Hepatocyte (in vitro differentiated cells): ENCODE data around the gene ZC3HAV1. TPM values are rescaled to one million over a fixed set of nuclear protein-coding genes. Genes with fewer than 3 reads are reported as not detected.
"Not testable (repeated sequence)": the region's sequence is repeated elsewhere in the genome, so short reads cannot be mapped to it uniquely, and the experiment has no call there.

ENCODE experiments used
- DNase-seq: peaks from one replicate; pipeline ENCODE4 v3.0.0-alpha.2; 2016; ENCODE audit warnings: low spot score
- H2AFZ ChIP-seq: fragments of 200-600 bp; sonication (generic); 2 replicates; pipeline ENCODE4 v1.6.0; 2016; ENCODE audit warnings: antibody characterized with exemption, mild to moderate bottlenecking
- H3K27ac ChIP-seq: fragments of 200-600 bp; sonication (generic); 2 replicates; pipeline ENCODE4 v1.5.1; 2016; ENCODE audit warnings: mild to moderate bottlenecking
- H3K27me3 ChIP-seq: fragments of 200-600 bp; sonication (generic); 2 replicates; pipeline ENCODE4 v1.6.1; 2016
- H3K36me3 ChIP-seq: fragments of 200-600 bp; sonication (generic); replicated peaks from 2 replicates; pipeline ENCODE4 v1.5.1; 2016; ENCODE audit warnings: low read depth; ENCODE audit not compliant: insufficient read depth
- H3K4me1 ChIP-seq: fragments of 200-600 bp; sonication (generic); 2 replicates; pipeline ENCODE4 v1.5.1; 2016; ENCODE audit warnings: mild to moderate bottlenecking, moderate library complexity; ENCODE audit not compliant: insufficient read depth
- H3K4me2 ChIP-seq: fragments of 200-600 bp; sonication (generic); 2 replicates; pipeline ENCODE4 v1.6.0; 2016
- H3K4me3 ChIP-seq: fragments of 200-600 bp; sonication (generic); 2 replicates; pipeline ENCODE4 v1.5.1; 2016; ENCODE audit warnings: mild to moderate bottlenecking
- H3K79me2 ChIP-seq: fragments of 200-600 bp; sonication (generic); 2 replicates; pipeline ENCODE4 v1.6.0; 2017; ENCODE audit warnings: mild to moderate bottlenecking
- H3K9me2 ChIP-seq: fragments of 200-600 bp; sonication (generic); replicated peaks from 2 replicates; pipeline ENCODE4 v1.6.0; 2017; ENCODE audit warnings: mild to moderate bottlenecking; ENCODE audit not compliant: insufficient read depth
- H3K9me3 ChIP-seq: fragments of 200-600 bp; sonication (generic); 2 replicates; pipeline ENCODE4 v1.5.1; 2016; ENCODE audit warnings: low read depth, mild to moderate bottlenecking
- H4K20me1 ChIP-seq: fragments of 200-600 bp; sonication (generic); 2 replicates; pipeline ENCODE4 v1.6.0; 2016; ENCODE audit warnings: mild to moderate bottlenecking; ENCODE audit not compliant: insufficient read depth, poor library complexity, severe bottlenecking
- EZH2 ChIP-seq: fragments of 200-600 bp; sonication (generic); IDR thresholded peaks from 2 replicates; pipeline ENCODE4 v1.6.1; 2016; ENCODE audit warnings: antibody characterized with exemption, mild to moderate bottlenecking, borderline replicate concordance
- EZH2phosphoT487 ChIP-seq: fragments of 200-600 bp; sonication (generic); IDR thresholded peaks from one replicate; pipeline ENCODE4 v1.6.1; 2018; ENCODE audit warnings: antibody characterized with exemption, mild to moderate bottlenecking, low read depth, moderate library complexity; ENCODE audit not compliant: unreplicated experiment, severe bottlenecking
- WGBS: methylation state at CpG from one replicate; pipeline ENCODE4 v1.1.6; 2016; ENCODE audit warnings: low lambda C conversion rate; ENCODE audit errors: missing lambda C conversion rate; 5-methylcytosine and 5-hydroxymethylcytosine counted together
- polyA plus RNA-seq: library from polyadenylated mRNA; unstranded; fragments of >200 nt; fragmentation: Nextera tagmentation; extraction: Ambion mirVana; gene quantifications from 2 replicates; pipeline ENCODE4 v1.2.1, GENCODE V29; 2016
- total RNA-seq: library from RNA; depleted of rRNA; stranded (reverse); fragments of >200 nt; gene quantifications from 2 replicates; pipeline ENCODE4 v1.2.3, GENCODE V29; 2014
- TF ChIP-seq, protein P1 (sequence below): fragments of 200-600 bp; sonication (generic); IDR thresholded peaks from 2 replicates; pipeline ENCODE4 v1.5.1; 2016; ENCODE audit warnings: antibody characterized with exemption, mild to moderate bottlenecking; ENCODE audit not compliant: poor library complexity

ZC3HAV1 gene
- total and polyA plus RNA-seq, 2 experiments from 2014 or later = 20.4 to 27.9 TPM

DNA sequence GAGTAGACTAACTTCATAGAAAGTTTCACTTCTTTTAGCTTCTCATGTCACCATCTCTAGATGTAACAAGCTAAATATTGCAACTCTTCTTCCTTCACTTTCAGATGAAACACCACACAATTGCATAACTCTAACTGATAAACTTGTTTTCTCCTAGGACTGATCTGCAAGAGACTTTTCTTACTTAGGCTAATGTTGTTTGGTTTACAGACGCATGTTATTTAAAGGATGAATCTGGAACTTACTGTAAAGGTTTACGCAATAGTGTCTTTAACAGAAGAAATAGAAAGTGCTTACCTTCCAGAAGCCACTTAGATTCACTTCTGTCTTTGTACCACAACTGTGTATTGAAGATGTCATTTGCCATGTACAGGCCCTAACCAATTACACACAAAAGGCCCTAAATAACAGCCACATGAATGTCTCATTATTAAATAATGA is 22.1 kb upstream of the ZC3HAV1 start:
- Histone ChIP-seq H3K27me3 (peaks cover 8% of the 10 kb centered on the region), H3K9me2 (no peaks in the 10 kb centered on the region), H2AFZ (no peak overlapping the region), H3K27ac (no peak overlapping the region), H3K4me1 (peaks cover 6% of the 10 kb centered on the region), H4K20me1 (no peaks in the 10 kb centered on the region), H3K4me2 (no peak overlapping the region), H3K79me2 (no peaks in the 10 kb centered on the region), H3K36me3 (no peaks in the 10 kb centered on the region), H3K9me3 (no peaks in the 10 kb centered on the region), H3K4me3 (no peak overlapping the region)
- TF ChIP-seq EZH2 (no peak), EZH2phosphoT487 (no peak)
- TF ChIP-seq, protein P1, sequence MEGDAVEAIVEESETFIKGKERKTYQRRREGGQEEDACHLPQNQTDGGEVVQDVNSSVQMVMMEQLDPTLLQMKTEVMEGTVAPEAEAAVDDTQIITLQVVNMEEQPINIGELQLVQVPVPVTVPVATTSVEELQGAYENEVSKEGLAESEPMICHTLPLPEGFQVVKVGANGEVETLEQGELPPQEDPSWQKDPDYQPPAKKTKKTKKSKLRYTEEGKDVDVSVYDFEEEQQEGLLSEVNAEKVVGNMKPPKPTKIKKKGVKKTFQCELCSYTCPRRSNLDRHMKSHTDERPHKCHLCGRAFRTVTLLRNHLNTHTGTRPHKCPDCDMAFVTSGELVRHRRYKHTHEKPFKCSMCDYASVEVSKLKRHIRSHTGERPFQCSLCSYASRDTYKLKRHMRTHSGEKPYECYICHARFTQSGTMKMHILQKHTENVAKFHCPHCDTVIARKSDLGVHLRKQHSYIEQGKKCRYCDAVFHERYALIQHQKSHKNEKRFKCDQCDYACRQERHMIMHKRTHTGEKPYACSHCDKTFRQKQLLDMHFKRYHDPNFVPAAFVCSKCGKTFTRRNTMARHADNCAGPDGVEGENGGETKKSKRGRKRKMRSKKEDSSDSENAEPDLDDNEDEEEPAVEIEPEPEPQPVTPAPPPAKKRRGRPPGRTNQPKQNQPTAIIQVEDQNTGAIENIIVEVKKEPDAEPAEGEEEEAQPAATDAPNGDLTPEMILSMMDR = no peak
- no peak for DNase-seq
- 86% methylated on average over 2 of the region's 2 CpGs for WGBS

DNA sequence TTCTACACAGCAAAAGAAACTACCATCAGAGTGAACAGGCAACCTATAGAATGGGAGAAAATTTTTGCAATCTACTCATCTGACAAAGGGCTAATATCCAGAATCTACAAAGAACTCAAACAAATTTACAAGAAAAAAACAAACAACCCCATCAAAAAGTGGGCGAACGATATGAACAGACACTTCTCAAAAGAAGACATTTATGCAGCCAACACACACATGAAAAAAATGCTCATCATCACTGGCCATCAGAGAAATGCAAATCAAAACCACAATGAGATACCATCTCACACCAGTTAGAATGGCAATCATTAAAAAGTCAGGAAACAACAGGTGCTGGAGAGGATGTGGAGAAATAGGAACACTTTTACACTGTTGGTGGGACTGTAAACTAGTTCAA is 20.3 kb upstream of the ZC3HAV1 start:
- not testable (repeated sequence) for H3K4me2 ChIP-seq, H3K9me3 ChIP-seq, H3K27ac ChIP-seq, H3K27me3 ChIP-seq, H3K36me3 ChIP-seq, H3K4me1 ChIP-seq, H4K20me1 ChIP-seq, H2AFZ ChIP-seq, H3K4me3 ChIP-seq, H3K9me2 ChIP-seq, DNase-seq, H3K79me2 ChIP-seq
- WGBS = 89% methylated on average over 2 of the region's 2 CpGs

DNA sequence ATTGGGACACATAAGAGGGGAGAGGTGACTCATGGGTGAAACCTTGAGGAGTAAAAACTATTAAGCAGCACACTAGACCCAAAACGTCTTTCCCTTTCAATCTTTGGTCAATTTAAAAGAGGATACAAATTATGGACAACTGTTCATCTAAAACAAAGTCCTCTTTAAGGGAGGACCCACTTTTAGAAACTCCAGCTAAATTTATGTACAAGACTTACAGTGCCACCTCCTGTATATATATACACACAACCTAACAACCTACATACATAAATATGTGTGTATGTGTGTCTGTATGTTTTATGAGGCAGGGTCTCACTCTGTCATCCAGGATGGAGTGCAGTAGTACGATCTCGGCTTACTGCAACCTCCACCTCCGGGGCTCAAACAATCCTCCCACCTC is 18.1 kb upstream of the ZC3HAV1 start:
- Histone ChIP-seq H3K27me3 (peaks cover 8% of the 10 kb centered on the region), H4K20me1 (no peaks in the 10 kb centered on the region), H3K4me1 (peaks cover under 1% of the 10 kb centered on the region), H3K9me2 (no peaks in the 10 kb centered on the region), H3K27ac (no peak overlapping the region), H3K36me3 (no peaks in the 10 kb centered on the region), H3K9me3 (no peaks in the 10 kb centered on the region), H3K4me3 (no peak overlapping the region), H3K79me2 (no peaks in the 10 kb centered on the region), H2AFZ (no peak overlapping the region), H3K4me2 (no peak overlapping the region)
- WGBS = 84% methylated on average over 4 of the region's 4 CpGs
- TF ChIP-seq, protein P1 = no peak
- TF ChIP-seq EZH2 (no peak), EZH2phosphoT487 (no peak)
- no peak for DNase-seq

DNA sequence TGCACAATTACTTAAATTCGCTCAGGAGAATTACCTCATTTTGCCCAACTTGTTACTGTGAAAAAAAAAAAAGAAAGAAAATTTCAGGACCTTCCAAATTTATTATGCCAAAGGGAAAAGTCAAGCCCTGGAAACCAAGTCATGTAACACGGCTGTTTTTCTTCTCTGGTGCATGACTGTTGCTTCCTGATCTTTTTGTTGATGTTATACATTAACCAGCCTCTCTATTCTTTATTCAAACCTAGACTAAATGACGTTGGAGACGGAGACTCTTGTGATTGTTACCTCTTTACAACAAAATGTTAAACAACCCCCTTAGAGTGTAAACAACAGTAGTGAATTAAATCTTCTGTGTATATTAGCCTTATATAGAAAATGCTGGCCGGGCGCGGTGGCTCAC is 16.1 kb upstream of the ZC3HAV1 start:
- WGBS = 68% methylated on average over 7 of the region's 7 CpGs
- Histone ChIP-seq H3K9me2 (no peaks in the 10 kb centered on the region), H3K79me2 (no peaks in the 10 kb centered on the region), H4K20me1 (no peaks in the 10 kb centered on the region), H3K4me3 (no peak overlapping the region), H3K36me3 (no peaks in the 10 kb centered on the region), H3K4me1 (no peaks in the 10 kb centered on the region), H3K4me2 (no peak overlapping the region), H2AFZ (no peak overlapping the region), H3K27ac (no peak overlapping the region), H3K27me3 (peaks cover 8% of the 10 kb centered on the region), H3K9me3 (no peaks in the 10 kb centered on the region)
- DNase-seq = no peak
- TF ChIP-seq EZH2 (no peak), EZH2phosphoT487 (no peak)
- TF ChIP-seq, protein P1 = no peak

DNA sequence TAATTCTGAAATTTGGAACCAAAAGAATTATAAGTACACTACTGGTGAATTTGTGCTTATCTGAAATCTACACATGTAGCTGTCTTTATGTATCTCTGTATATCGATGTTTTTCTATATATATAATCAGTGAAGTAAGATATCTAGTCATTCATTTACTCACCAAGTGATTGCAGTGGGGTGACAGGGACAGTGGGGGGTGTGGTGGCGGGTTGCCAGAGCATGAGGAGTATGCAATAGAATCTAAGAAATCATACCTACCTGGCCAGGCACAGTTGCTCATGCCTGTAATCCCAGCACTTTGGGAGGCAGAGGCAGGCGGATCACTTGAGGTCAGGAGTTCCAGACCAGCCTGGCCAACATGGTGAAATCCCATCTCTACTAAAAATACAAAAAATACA is 15.5 kb upstream of the ZC3HAV1 start:
- not testable (repeated sequence) for H3K79me2 ChIP-seq, H4K20me1 ChIP-seq, H3K9me2 ChIP-seq, H3K4me2 ChIP-seq, DNase-seq, H3K4me3 ChIP-seq, H3K27me3 ChIP-seq, H3K9me3 ChIP-seq, H2AFZ ChIP-seq, H3K27ac ChIP-seq, H3K36me3 ChIP-seq, H3K4me1 ChIP-seq
- 75% methylated on average over 3 of the region's 3 CpGs for WGBS
